Bone marrow (tissue), 2 donors: Measurements from ENCODE around the gene GNG13.
"Not testable (repeated sequence)": the region's sequence is repeated elsewhere in the genome, so short reads cannot be mapped to it uniquely, and the experiment has no call there.

Experiments
- DNase-seq, 2 donors: peaks; one replicate each; lab custom pipeline; 2025; lab: John Stamatoyannopoulos, UW

The GNG13 gene

GRCh38 chr16:778447-778846 lies 22.1 kb downstream of the GNG13 start:
- DNase-seq = no peak

DNA sequence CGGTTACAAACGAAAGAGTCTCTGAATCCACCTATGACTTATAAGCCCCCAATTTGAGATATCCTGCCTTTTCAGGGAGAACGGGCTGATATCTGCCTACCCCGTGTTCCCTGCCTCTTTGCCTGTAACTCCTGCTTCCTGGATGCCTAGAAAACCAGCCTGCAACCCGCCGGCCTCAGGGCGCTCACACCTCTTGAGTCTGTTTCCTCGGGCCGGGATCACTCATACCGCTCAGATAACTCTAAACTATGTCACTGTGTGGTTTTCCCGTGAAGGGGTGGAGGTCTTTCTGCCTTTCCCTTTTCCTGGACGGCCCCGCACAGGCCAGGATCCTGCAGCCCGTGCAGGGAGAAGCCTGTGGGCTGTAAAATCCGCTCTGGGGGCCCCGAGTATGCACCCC lies 22.7 kb downstream of the GNG13 start:
- DNase-seq = no peak

DNA sequence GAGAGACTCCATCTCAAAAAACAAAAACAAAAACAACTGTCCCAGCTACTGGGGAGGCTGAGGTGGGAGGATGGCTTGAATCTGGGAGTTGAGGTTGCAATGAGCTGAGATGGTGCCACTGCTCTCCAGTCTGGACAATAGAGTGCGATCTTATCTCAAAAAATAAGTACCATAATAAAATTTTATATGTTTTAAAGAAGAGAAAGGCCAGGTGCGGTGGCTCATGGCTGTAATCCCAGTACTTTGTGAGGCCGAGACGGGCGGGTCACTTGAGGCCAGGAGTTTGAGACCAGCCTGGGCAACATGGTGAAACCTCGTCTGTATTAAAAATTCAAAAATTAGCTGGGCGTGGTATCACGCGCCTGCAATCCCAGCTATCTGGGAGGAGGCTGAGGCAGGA lies 23.7 kb downstream of the GNG13 start:
- no peak for DNase-seq

DNA sequence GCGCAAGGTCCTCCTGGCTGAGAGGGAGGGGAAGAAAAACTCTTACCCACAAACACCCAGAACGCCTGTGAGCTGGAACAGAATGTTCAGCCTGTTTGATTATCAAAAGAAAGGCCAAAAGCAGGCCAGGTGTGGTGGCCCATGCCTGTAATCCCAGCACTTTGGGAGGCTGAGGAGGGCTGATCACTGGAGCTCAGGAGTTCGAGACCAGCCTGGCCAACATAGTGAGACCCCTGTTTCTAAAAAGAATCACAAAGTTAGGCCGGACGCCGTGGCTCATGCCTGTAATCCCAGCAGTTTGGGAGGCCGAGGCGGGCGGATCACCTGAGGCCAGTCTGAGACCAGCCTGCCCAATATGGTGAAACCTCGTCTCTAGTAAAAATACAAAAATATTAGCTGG lies 24.2 kb downstream of the GNG13 start:
- DNase-seq = not testable (repeated sequence)

GRCh38 chr16:775236-775796 lies 25.2 kb downstream of the GNG13 start:
- no peak for DNase-seq

- no peak for DNase-seq
Measured at GRCh38 chr16:774086-775001, 26.2 kb downstream of the GNG13 start.

- no peak for DNase-seq
Measured at GRCh38 chr16:772959-773358, 27.6 kb downstream of the GNG13 start.

- DNase-seq = no peak
Measured at GRCh38 chr16:770411-770810, 30.1 kb downstream of the GNG13 start.

GRCh38 chr16:769934-770333 lies 30.6 kb downstream of the GNG13 start:
- no peak for DNase-seq

GRCh38 chr16:769184-769784 lies 31.2 kb downstream of the GNG13 start:
- no peak for DNase-seq

GRCh38 chr16:768428-768827 lies 32.1 kb downstream of the GNG13 start:
- DNase-seq = no peak

DNA sequence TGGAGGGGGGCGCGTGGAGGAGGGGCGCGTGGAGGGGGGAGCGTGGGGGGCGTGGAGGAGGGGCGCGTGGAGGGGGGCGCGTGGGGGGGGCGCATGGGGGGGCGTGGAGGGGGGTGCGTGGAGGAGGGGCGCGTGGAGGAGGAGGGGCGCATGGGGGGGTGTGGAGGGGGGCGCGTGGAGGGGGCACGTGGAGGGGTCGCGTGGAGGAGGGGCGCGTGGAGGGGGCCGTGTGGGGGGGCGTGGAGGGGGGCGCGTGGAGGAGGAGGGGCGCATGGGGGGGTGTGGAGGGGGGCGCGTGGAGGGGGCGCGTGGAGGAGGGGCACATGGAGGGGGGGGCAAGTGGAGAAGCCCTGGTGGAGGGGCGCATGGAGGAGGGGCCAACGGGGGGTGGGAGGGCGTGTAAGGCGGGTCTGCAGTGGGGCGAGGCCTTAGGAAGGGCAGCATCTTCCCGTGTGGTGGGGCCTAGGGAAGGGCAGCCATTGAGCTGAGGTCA lies 32.7 kb downstream of the GNG13 start:
- no peak for DNase-seq

- DNase-seq = no peak
Measured at GRCh38 chr16:766820-767640, 33.5 kb downstream of the GNG13 start.

GRCh38 chr16:766008-766819 lies 34.3 kb downstream of the GNG13 start:
- no peak for DNase-seq

DNA sequence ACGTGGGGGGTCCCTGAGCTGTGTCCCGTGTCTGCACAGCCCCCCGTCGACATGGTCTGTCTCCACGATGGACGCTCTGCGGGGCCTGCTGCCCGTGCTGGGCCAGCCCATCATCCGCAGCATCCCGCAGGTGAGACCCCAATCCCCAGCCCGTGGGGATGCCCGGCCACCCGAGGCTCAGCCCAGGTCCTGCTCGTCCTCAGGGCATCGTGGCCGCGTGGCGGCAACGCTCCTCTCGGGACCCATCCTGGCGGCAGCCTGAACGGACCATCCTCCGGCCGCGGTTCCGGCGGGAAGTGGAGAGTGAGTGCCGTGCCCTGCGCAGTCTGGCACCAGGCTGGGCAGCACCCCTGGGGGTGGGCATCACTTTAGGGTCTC lies 35.1 kb downstream of the GNG13 start:
- DNase-seq = no peak

- DNase-seq = no peak
Measured at GRCh38 chr16:764848-765487, 35.6 kb downstream of the GNG13 start.

GRCh38 chr16:764184-764750 lies 36.3 kb downstream of the GNG13 start:
- DNase-seq = no peak

DNA sequence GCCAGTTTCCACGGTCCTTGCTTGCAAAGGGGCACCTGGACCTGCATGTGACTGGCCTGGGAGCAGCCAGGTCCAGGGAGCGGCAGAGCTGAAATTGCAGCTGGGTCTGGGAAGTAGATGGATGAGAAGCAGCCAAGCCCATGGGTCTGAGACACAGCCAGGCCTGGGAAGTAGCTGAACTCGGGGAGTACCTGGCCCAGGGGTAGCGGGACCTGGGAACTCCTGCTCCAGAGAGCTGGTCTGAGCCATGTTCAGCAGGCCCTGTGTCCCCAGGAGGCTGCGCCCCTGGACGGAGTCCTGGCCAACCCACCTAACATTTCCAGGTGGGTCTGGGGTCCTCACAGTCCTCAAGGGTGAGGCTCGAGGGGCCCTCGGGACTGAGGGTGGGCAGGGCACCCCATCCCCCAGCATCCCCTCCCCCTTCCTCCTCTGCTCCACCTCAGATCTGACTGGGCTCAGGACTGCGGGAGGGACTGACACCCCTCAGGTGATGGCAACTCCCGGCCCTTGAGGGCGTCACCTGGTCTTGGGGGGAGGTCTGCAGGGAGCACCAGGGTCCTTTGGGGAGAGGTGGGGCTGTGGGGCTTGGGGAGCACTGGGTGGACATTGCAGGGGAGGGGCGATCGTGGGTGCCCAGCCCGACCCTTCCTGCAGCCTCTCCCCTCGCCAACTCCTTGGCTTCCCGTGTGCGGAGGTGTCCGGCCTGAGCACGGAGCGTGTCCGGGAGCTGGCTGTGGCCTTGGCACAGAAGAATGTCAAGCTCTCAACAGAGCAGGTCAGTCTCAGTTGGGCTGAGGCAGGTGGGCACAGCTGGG lies 37.0 kb downstream of the GNG13 start:
- DNase-seq = no peak

GRCh38 chr16:762595-763268 lies 37.8 kb downstream of the GNG13 start:
- DNase-seq = no peak
